ENCODE data around the gene PLXDC2.

Gene PLXDC2

GRCh38 chr10:19892677-19893076 is 76.4 kb downstream of the PLXDC2 start:
- TF ChIP-seq CTCF (IDR thresholded peaks at IDR 0.05; ENCODE audit: control extremely low read depth, extremely low read depth, low read depth, missing control alignments) = no peak
- no peak for DNase-seq (ENCODE audit: extremely low spot score)
- ChIA-PET POLR2A (no interaction called here), CTCF (interaction anchor here (1.4 kb wide), 2 partner anchors 11 to 20 kb away, joined by 3 to 5 read pairs; no protein-coding TSS in a partner anchor)

GRCh38 chr10:19895500-19895899 is 79.3 kb downstream of the PLXDC2 start:
- ChIA-PET CTCF (interaction anchor here (1.2 kb wide), 1 partner anchor 12 kb away, joined by 3 read pairs; no protein-coding TSS in a partner anchor), POLR2A (no interaction called here)
- no peak for TF ChIP-seq CTCF (IDR thresholded peaks at IDR 0.05; ENCODE audit: control extremely low read depth, extremely low read depth, low read depth, missing control alignments)
- DNase-seq (ENCODE audit: extremely low spot score) = no peak

- DNase-seq (ENCODE audit: extremely low spot score) = no peak
- TF ChIP-seq CTCF (IDR thresholded peaks at IDR 0.05; ENCODE audit: control extremely low read depth, extremely low read depth, low read depth, missing control alignments) = no peak
- ChIA-PET POLR2A (no interaction called here), CTCF (no interaction called here)
These were observed 86.2 kb downstream of the PLXDC2 start for GRCh38 chr10:19902456-19902855.

GRCh38 chr10:19904202-19904661 is 88.0 kb downstream of the PLXDC2 start:
- no peak for TF ChIP-seq CTCF (IDR thresholded peaks at IDR 0.05; ENCODE audit: control extremely low read depth, extremely low read depth, low read depth, missing control alignments)
- POLR2A ChIA-PET = no interaction called here

GRCh38 chr10:19906108-19906791 is 90.0 kb downstream of the PLXDC2 start:
- no peak for DNase-seq (ENCODE audit: extremely low spot score)
- CTCF ChIA-PET = interaction anchor here (1.3 kb wide), 1 partner anchor 10 kb away, joined by 3 read pairs; no protein-coding TSS in a partner anchor
- TF ChIP-seq CTCF (IDR thresholded peaks at IDR 0.05; ENCODE audit: control extremely low read depth, extremely low read depth, low read depth, missing control alignments) = no peak
- POLR2A ChIA-PET = no interaction called here

More at GRCh38 chr10:19904202-19904661, 88.0 kb downstream of the PLXDC2 start:
- CTCF ChIA-PET = interaction anchor here (1.5 kb wide), 1 partner anchor 11 kb away, joined by 3 read pairs; no protein-coding TSS in a partner anchor
- DNase-seq (ENCODE audit: extremely low spot score) = no peak

- ChIA-PET CTCF (no interaction called here), POLR2A (no interaction called here)
- TF ChIP-seq CTCF (IDR thresholded peaks at IDR 0.05; ENCODE audit: control extremely low read depth, extremely low read depth, low read depth, missing control alignments) = no peak
- no peak for DNase-seq (ENCODE audit: extremely low spot score)
These were observed 92.9 kb downstream of the PLXDC2 start for GRCh38 chr10:19908991-19909696.

Measured in GM10248 (cell line).